GM23338 (cell line): ENCODE results near the gene ACTA2. TPM values are rescaled to one million over a fixed set of nuclear protein-coding genes. Genes with fewer than 3 reads are reported as not detected.

Source experiments
- ATAC-seq: fragments of 200-7000 bp; cut with Tn5 transposase; 3 replicates; pipeline ENCODE4 v1.9.1; 2020
- DNase-seq: peaks from one replicate; pipeline ENCODE4 v3.0.0-alpha.2; 2015; ENCODE audit warnings: low spot score
- H2AFZ ChIP-seq: fragments of 200-600 bp; sonication (generic); 2 replicates; pipeline ENCODE4 v1.8.0; 2016; ENCODE audit warnings: antibody characterized with exemption, mild to moderate bottlenecking, moderate library complexity
- H3F3A ChIP-seq: fragments of 200-600 bp; sonication (generic); replicated peaks from 2 replicates; pipeline ENCODE4 v1.8.0; 2017; ENCODE audit warnings: antibody characterized with exemption, mixed run types, low read depth
- H3K27ac ChIP-seq: fragments of 200-600 bp; sonication (generic); 2 replicates; pipeline ENCODE4 v1.6.1; 2016; ENCODE audit warnings: low read depth
- H3K27me3 ChIP-seq: fragments of 200-600 bp; sonication (generic); 2 replicates; pipeline ENCODE4 v1.8.0; 2016; ENCODE audit warnings: mild to moderate bottlenecking, mixed run types, moderate library complexity; ENCODE audit not compliant: insufficient read depth
- H3K36me3 ChIP-seq: fragments of 200-600 bp; sonication (generic); 2 replicates; pipeline ENCODE4 v1.8.0; 2016; ENCODE audit warnings: mild to moderate bottlenecking; ENCODE audit not compliant: insufficient read depth
- H3K4me1 ChIP-seq: fragments of 200-600 bp; sonication (generic); 2 replicates; pipeline ENCODE4 v1.8.0; 2016; ENCODE audit warnings: mild to moderate bottlenecking, moderate library complexity; ENCODE audit not compliant: insufficient read depth
- H3K4me2 ChIP-seq: fragments of 200-600 bp; sonication (generic); 2 replicates; pipeline ENCODE4 v1.7.1; 2017; ENCODE audit warnings: mixed run types
- H3K4me3 ChIP-seq: fragments of 200-600 bp; sonication (generic); 2 replicates; pipeline ENCODE4 v1.6.1; 2016; ENCODE audit warnings: mixed run types
- H3K79me2 ChIP-seq: fragments of 200-600 bp; sonication (generic); replicated peaks from 2 replicates; pipeline ENCODE4 v1.8.0; 2017; ENCODE audit warnings: mild to moderate bottlenecking; ENCODE audit not compliant: insufficient read depth
- H3K9me2 ChIP-seq: fragments of 200-600 bp; sonication (generic); 2 replicates; pipeline ENCODE4 v1.8.0; 2017; ENCODE audit not compliant: insufficient read depth
- H4K20me1 ChIP-seq: fragments of 200-600 bp; sonication (generic); replicated peaks from 2 replicates; pipeline ENCODE4 v1.8.0; 2017; ENCODE audit warnings: mild to moderate bottlenecking; ENCODE audit not compliant: insufficient read depth
- H3K27ac Mint-ChIP-seq: 2 replicates; pipeline ENCODE4 v1.8.0; 2020; ENCODE audit warnings: inconsistent platforms, mild to moderate bottlenecking, moderate library complexity, mixed read lengths
- H3K27me3 Mint-ChIP-seq: 3 replicates; pipeline ENCODE4 v1.8.0; 2022; ENCODE audit warnings: low read depth, mild to moderate bottlenecking, moderate library complexity, mixed read lengths, inconsistent platforms; ENCODE audit not compliant: insufficient read depth, poor library complexity
- H3K36me3 Mint-ChIP-seq: 3 replicates; pipeline ENCODE4 v1.8.0; 2021; ENCODE audit warnings: low read depth, mild to moderate bottlenecking, inconsistent platforms, moderate library complexity, mixed read lengths
- H3K4me1 Mint-ChIP-seq: 3 replicates; pipeline ENCODE4 v1.8.0; 2020; ENCODE audit warnings: mild to moderate bottlenecking, inconsistent platforms, mixed read lengths
- H3K4me3 Mint-ChIP-seq: 3 replicates; pipeline ENCODE4 v1.8.0; 2021; ENCODE audit warnings: moderate library complexity, mild to moderate bottlenecking, inconsistent platforms, mixed read lengths
- H3K9me3 Mint-ChIP-seq: 3 replicates; pipeline ENCODE4 v1.8.0; 2020; ENCODE audit warnings: moderate library complexity, mild to moderate bottlenecking, inconsistent platforms, mixed read lengths
- CREB1 ChIP-seq: fragments of 250-450 bp; sonication (Bioruptor Pico); IDR thresholded peaks from 2 replicates; pipeline ENCODE4 v1.5.0; 2020; ENCODE audit warnings: low read depth, mild to moderate bottlenecking, moderate library complexity
- CTCF ChIP-seq, 2 experiments: fragments of 200-600 bp in 1 of 2; sonication (generic) in 1 of 2; conservative IDR thresholded peaks; 2 replicates each; pipeline versions ENCODE4 v1.5.1 to v1.6.1; 2016 to 2017; ENCODE audit warnings: antibody characterized with exemption in 2 of 2, low read depth in 2 of 2, mild to moderate bottlenecking in 2 of 2, moderate library complexity in 1 of 2
- ETS1 ChIP-seq: IDR thresholded peaks from 2 replicates; pipeline ENCODE4 v1.6.1; 2016; ENCODE audit warnings: antibody characterized with exemption
- EZH2 ChIP-seq: fragments of 200-600 bp; sonication (generic); IDR thresholded peaks from one replicate; pipeline ENCODE4 v1.8.0; 2017; ENCODE audit warnings: antibody characterized with exemption, mild to moderate bottlenecking, low read depth; ENCODE audit not compliant: unreplicated experiment
- EZH2phosphoT487 ChIP-seq: fragments of 200-600 bp; sonication (generic); IDR thresholded peaks from one replicate; pipeline ENCODE4 v1.8.1; 2018; ENCODE audit warnings: antibody characterized with exemption; ENCODE audit not compliant: unreplicated experiment
- JUNB ChIP-seq: IDR thresholded peaks from one replicate; pipeline ENCODE4 v1.6.1; 2016; ENCODE audit warnings: antibody characterized with exemption; ENCODE audit not compliant: unreplicated experiment
- NANOG ChIP-seq: IDR thresholded peaks from 2 replicates; pipeline ENCODE4 v1.6.1; 2016; ENCODE audit warnings: antibody characterized with exemption, borderline replicate concordance
- POLR2AphosphoS5 ChIP-seq: IDR thresholded peaks from 2 replicates; pipeline ENCODE4 v1.6.1; 2016; ENCODE audit warnings: antibody characterized with exemption, low read depth
- REST ChIP-seq: IDR thresholded peaks from one replicate; pipeline ENCODE4 v1.6.1; 2018; ENCODE audit warnings: antibody characterized with exemption; ENCODE audit not compliant: unreplicated experiment
- STAT1 ChIP-seq: IDR thresholded peaks from one replicate; pipeline ENCODE4 v1.6.1; 2016; ENCODE audit warnings: antibody characterized with exemption; ENCODE audit not compliant: unreplicated experiment
- ZNF114 ChIP-seq: fragments of 250-450 bp; sonication (Bioruptor Pico); IDR thresholded peaks from 2 replicates; pipeline ENCODE4 v1.5.0; 2020; ENCODE audit warnings: mild to moderate bottlenecking, moderate library complexity
- ZNF331 ChIP-seq: fragments of 250-450 bp; sonication (Bioruptor Pico); IDR thresholded peaks from 2 replicates; pipeline ENCODE4 v1.5.0; 2020; ENCODE audit warnings: low read depth, mild to moderate bottlenecking, moderate library complexity
- ZNF462 ChIP-seq: fragments of 250-450 bp; sonication (Bioruptor Pico); IDR thresholded peaks from 2 replicates; pipeline ENCODE4 v1.5.0; 2020; ENCODE audit warnings: mild to moderate bottlenecking, moderate library complexity
- polyA plus RNA-seq: library from polyadenylated mRNA; unstranded; fragments of >200 nt; fragmentation: Nextera tagmentation; extraction: Ambion mirVana; gene quantifications from 2 replicates; pipeline ENCODE4 v1.2.1, GENCODE V29; 2016
- total RNA-seq: library from RNA; depleted of rRNA; stranded (reverse); fragments of >200 nt; shearing (Covaris generic); gene quantifications from 2 replicates; pipeline ENCODE4 v1.2.3, GENCODE V29; 2014

ACTA2 gene
- total and polyA plus RNA-seq, 2 experiments from 2014 or later: 3.4 to 9.4 TPM

- H3K4me1 ChIP-seq: no peaks in the 10 kb centered on the region
- DNase-seq (no peak), ATAC-seq (no peak)
- H3K36me3 Mint-ChIP-seq: no peaks in the 10 kb centered on the region
- H3K79me2 ChIP-seq: no peaks in the 10 kb centered on the region
- no peak overlapping the region for H3K4me3 Mint-ChIP-seq
- H4K20me1 ChIP-seq: no peaks in the 10 kb centered on the region
- H3K9me2 ChIP-seq: no peaks in the 10 kb centered on the region
- no peak overlapping the region for H3K4me3 ChIP-seq
- H3K27me3 ChIP-seq: no peaks in the 10 kb centered on the region
- no peak for TF ChIP-seq STAT1
- TF ChIP-seq CTCF (conservative IDR thresholded peaks at IDR 0.05; ENCODE audit: low read depth in 2 of 2): no peak
- no peak for TF ChIP-seq ETS1
- TF ChIP-seq NANOG: no peak
- no peak for TF ChIP-seq POLR2AphosphoS5
- TF ChIP-seq ZNF462 (CRISPR knock-in tag): no peak
- no peak for TF ChIP-seq REST
- no peak for TF ChIP-seq CREB1 (CRISPR knock-in tag)
- no peak for TF ChIP-seq EZH2
- TF ChIP-seq EZH2phosphoT487: no peak
- no peak for TF ChIP-seq ZNF331 (CRISPR knock-in tag)
- TF ChIP-seq ZNF114 (CRISPR knock-in tag): no peak
- no peak for TF ChIP-seq JUNB
- no peak overlapping the region for H3K27ac ChIP-seq
- peaks cover 2% of the 10 kb centered on the region for H3K27me3 Mint-ChIP-seq
- H3K36me3 ChIP-seq: no peaks in the 10 kb centered on the region
- H3K9me3 Mint-ChIP-seq: no peaks in the 10 kb centered on the region
- no peak overlapping the region for H3K27ac Mint-ChIP-seq
- H2AFZ ChIP-seq: no peak overlapping the region
- no peak overlapping the region for H3K4me2 ChIP-seq
- H3K4me1 Mint-ChIP-seq: peaks cover 10% of the 10 kb centered on the region; the same call in 2 of the 3 replicates
- no peaks in the 10 kb centered on the region for H3F3A ChIP-seq
These were observed 28.2 kb upstream of the ACTA2 start for GRCh38 chr10:88980800-88981199.
